ENCODE data around the gene ABLIM2. TPM values are rescaled to one million over a fixed set of nuclear protein-coding genes. Genes with fewer than 3 reads are reported as not detected.

ABLIM2 gene
- total and polyA plus RNA-seq, 2 of the 4 experiments (the other 2 are of a cell fraction) = under 0.01 to 0.10 TPM

GRCh38 chr4:8205749-8206611 is 47.4 kb upstream of the ABLIM2 start:
- Histone ChIP-seq H3K79me1 (ENCODE audit: low read depth in 1 of 2, low read length in 2 of 2) (no peaks in the 10 kb centered on the region), H3K27me3 (ENCODE audit: control insufficient read depth, insufficient read depth, low read length) (peaks cover 8% of the 10 kb centered on the region), H4K8ac (ENCODE audit: low read depth in 2 of 2, low read length in 2 of 2) (no peak overlapping the region), H2BK15ac (ENCODE audit: low read depth, low read length) (no peak overlapping the region), H3K14ac (replicated peaks; ENCODE audit: low read depth, low read length) (no peak overlapping the region), H3K36me3 (ENCODE audit: control insufficient read depth, insufficient read depth, low read length) (no peaks in the 10 kb centered on the region), H4K20me1 (ENCODE audit: insufficient read depth, low read length) (no peaks in the 10 kb centered on the region), H3K9me3 (ENCODE audit: control insufficient read depth, insufficient read depth, low read length) (no peaks in the 10 kb centered on the region), H3K4me1 (ENCODE audit: control insufficient read depth, insufficient read depth, low read length) (peaks cover 3% of the 10 kb centered on the region; the same call in 1 of the 2 replicates), H3K4ac (ENCODE audit: low read depth, low read length) (no peak overlapping the region), H2BK120ac (ENCODE audit: low read depth, low read length) (no peak overlapping the region), H2AK9ac (replicated peaks; ENCODE audit: low read depth, low read length, poor library complexity) (no peak overlapping the region), H3K4me3 (ENCODE audit: insufficient read depth, low read depth, low read length) (no peak overlapping the region), H3K23ac (ENCODE audit: low read depth, low read length) (no peak overlapping the region), H2BK5ac (ENCODE audit: low read depth, low read length, poor library complexity, severe bottlenecking) (no peak overlapping the region), H4K5ac (ENCODE audit: low read depth, low read length) (no peak overlapping the region), H3K9me1 (ENCODE audit: insufficient read depth, low read length) (no peaks in the 10 kb centered on the region), H3K9ac (ENCODE audit: low read depth, low read length) (no peak overlapping the region), H3K4me2 (ENCODE audit: low read depth, low read length) (no peak overlapping the region), H2BK20ac (ENCODE audit: low read depth, low read length) (no peak overlapping the region), H4K91ac (ENCODE audit: insufficient read depth, low read depth, low read length) (no peak overlapping the region), H2AFZ (replicated peaks; ENCODE audit: low read length, poor library complexity) (no peak overlapping the region), H3K56ac (ENCODE audit: extremely low read depth, insufficient read depth, low read length) (no peak overlapping the region), H2AK5ac (ENCODE audit: low read depth, low read length) (no peak overlapping the region), H3K27ac (ENCODE audit: insufficient read depth, low read length) (no peak overlapping the region), H3K18ac (ENCODE audit: low read depth, low read length) (no peak overlapping the region)
- ChIA-PET CTCF (no interaction called here), POLR2A (ENCODE audit: unreplicated experiment) (interaction anchor here (0.6 kb wide), 1 partner anchor 209 kb away, joined by 3 read pairs; no protein-coding TSS in a partner anchor)
- in situ Hi-C loops (cut with MboI; ENCODE audit: low sequenced_read_pairs) (loop anchor here (25.0 kb wide), 1 partner anchor 406 kb away; no protein-coding TSS in a partner anchor), dilution Hi-C loops (cut with HindIII; ENCODE audit: low sequenced_read_pairs, unreplicated experiment) (no loop called here), intact Hi-C loops (cut with micrococcal nuclease) (no loop called here)
- TF ChIP-seq NFE2L2 (IDR thresholded peaks at IDR 0.05; ENCODE audit: low read depth, low read length) (no peak), BHLHE40 (IDR thresholded peaks at IDR 0.05; ENCODE audit: low read depth, low read length) (no peak), CTCF (conservative IDR thresholded peaks at IDR 0.05; ENCODE audit: low read depth, low read length) (no peak), SMC3 (IDR thresholded peaks at IDR 0.05; ENCODE audit: low read depth, low read length) (no peak), FOS (IDR thresholded peaks at IDR 0.05; ENCODE audit: low read depth, low read length) (no peak)
- TF ChIP-seq, protein P1, sequence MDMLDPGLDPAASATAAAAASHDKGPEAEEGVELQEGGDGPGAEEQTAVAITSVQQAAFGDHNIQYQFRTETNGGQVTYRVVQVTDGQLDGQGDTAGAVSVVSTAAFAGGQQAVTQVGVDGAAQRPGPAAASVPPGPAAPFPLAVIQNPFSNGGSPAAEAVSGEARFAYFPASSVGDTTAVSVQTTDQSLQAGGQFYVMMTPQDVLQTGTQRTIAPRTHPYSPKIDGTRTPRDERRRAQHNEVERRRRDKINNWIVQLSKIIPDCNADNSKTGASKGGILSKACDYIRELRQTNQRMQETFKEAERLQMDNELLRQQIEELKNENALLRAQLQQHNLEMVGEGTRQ (IDR thresholded peaks at IDR 0.05; ENCODE audit: low read depth, low read length) = no peak
- no peak for ATAC-seq (ENCODE audit: low read depth)
- WGBS, 2 experiments (ENCODE audit: extremely low coverage in 2 of 2, insufficient read length in 1 of 2) = 93% methylated on average over 8 of the region's 26 CpGs; no CpG with 5 or more reads in 1 of the 2 experiments
- no peak for DNase-seq
- no TSS peak for BruUV-seq (replicated peaks)
